Thyroid gland (tissue), 4 donors: Measurements from ENCODE around the gene INHBE. TPM values are rescaled to one million over a fixed set of nuclear protein-coding genes. Genes with fewer than 3 reads are reported as not detected.
A peak's percentile ranks its signal among the peaks of the same experiment; 100 is the strongest.

Source experiments
- DNase-seq, 2 donors: peaks; one replicate each; pipeline ENCODE4 v3.0.0-alpha.2; 2019
- H3K27ac ChIP-seq, 3 donors: fragments of 200-600 bp; sonication (generic); 1 replicate in 2 of 3; 2 replicates in 1 of 3; pipeline ENCODE4 v1.5.1; 2016 to 2019; ENCODE audit warnings: mild to moderate bottlenecking in 1 of 3, moderate library complexity in 1 of 3
- H3K27me3 ChIP-seq: fragments of 200-600 bp; sonication (generic); one replicate; pipeline ENCODE4 v1.5.1; 2019
- H3K36me3 ChIP-seq, 2 donors: fragments of 200-600 bp; sonication (generic); one replicate each; pipeline ENCODE4 v1.5.1; 2016 to 2019
- H3K4me1 ChIP-seq, 2 donors: fragments of 200-600 bp; sonication (generic); one replicate each; pipeline ENCODE4 v1.5.1; 2017 to 2019
- H3K4me3 ChIP-seq, 3 donors: fragments of 200-600 bp; sonication (generic); replicated peaks in 1 of 3; 1 replicate in 2 of 3; 2 replicates in 1 of 3; pipeline ENCODE4 v1.5.1; 2016; ENCODE audit warnings: mild to moderate bottlenecking in 1 of 3
- H3K9me3 ChIP-seq: fragments of 200-600 bp; sonication (generic); one replicate; pipeline ENCODE4 v1.5.1; 2017
- CTCF ChIP-seq, 6 experiments: fragments of 200-600 bp in 3 of 6; fragments of 450-650 bp in 3 of 6; sonication (generic) in 3 of 6; IDR thresholded peaks; one replicate each; pipeline ENCODE4 v1.5.1; 2016 to 2019; ENCODE audit warnings: antibody characterized with exemption in 6 of 6, mild to moderate bottlenecking in 2 of 6, inconsistent platforms in 1 of 6, moderate library complexity in 1 of 6
- POLR2A ChIP-seq, 2 donors: fragments of 450-650 bp; IDR thresholded peaks; one replicate each; pipeline ENCODE4 v1.6.1; 2017; ENCODE audit warnings: antibody characterized with exemption in 2 of 2, mild to moderate bottlenecking in 2 of 2, moderate library complexity in 1 of 2
- WGBS, 2 donors: methylation state at CpG; one replicate each; pipeline ENCODE4 v1.1.5; 2017; 5-methylcytosine and 5-hydroxymethylcytosine counted together
- intact Hi-C: fragments of 100-400 bp; cut with DNase I; formaldehyde crosslinking; loops from one replicate; pipeline ENCODE4 v1.15.1; 2023
- total RNA-seq, 4 donors: library from RNA; depleted of rRNA; stranded (reverse); fragments of >200 nt; gene quantifications; one replicate each; pipeline ENCODE4 v1.2.3, GENCODE V29; 2016

The INHBE gene
- total RNA-seq, 4 donors from 2014 or later: not detected

DNA sequence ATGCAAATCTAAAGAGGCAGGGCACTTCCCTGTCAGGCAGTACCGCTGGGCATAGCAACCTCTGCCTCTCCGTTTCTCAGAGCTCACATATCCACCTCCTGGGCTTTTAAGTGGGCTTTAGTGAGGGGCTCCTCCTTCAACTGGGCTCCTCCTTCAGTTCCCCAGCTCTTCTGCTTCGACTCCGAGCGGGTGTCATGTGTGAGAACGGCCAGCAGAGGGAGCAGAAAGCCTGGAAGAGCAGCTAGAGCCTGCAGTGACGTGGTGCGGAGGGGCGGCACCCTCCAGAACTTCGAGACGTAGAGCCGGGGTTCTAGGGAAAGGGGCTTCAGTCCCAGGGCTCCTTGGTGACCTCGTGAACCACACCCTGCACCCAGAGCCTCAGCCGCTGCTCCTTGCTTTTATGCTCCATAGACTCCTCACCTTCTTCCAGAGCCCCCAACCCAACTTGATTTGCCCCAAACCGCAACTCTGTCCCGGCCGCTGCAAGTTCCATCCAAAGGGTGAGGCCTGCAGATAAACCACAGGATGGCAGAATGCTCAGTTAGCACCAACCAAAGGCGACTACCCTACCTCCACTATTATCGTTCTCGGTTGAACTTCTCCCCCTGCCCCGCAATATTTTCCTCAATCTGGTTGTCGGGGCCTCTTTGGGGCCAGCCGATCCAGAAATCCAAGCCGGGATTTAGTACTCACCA is 4.1 kb downstream of the INHBE start:
- Histone ChIP-seq H3K4me3 (peak overlapping the region; percentile 7 to 82 (median 71)), H3K27me3 (no peaks in the 10 kb centered on the region), H3K27ac (peak overlapping the region; percentile 44 to 59 (median 49)), H3K9me3 (no peaks in the 10 kb centered on the region), H3K4me1 (peaks cover 21 to 23% of the 10 kb centered on the region in 2 donors), H3K36me3 (no peaks in the 10 kb centered on the region)
- TF ChIP-seq CTCF (IDR thresholded peaks at IDR 0.05): peak; percentile 90 to 98 (median 96)
- peak in 1 of 2 donors; percentile 20 for TF ChIP-seq POLR2A (IDR thresholded peaks at IDR 0.05)
- DNase-seq: peak; percentile 91 to 94
- intact Hi-C loops: loop anchor here (5.0 kb wide), 1 partner anchor 163 kb away; no protein-coding TSS in a partner anchor
- WGBS, 2 donors: 1% methylated on average over 23 of the region's 24 CpGs

GRCh38 chr12:57459750-57460467 is 4.8 kb downstream of the INHBE start, which contains the start of gene GLI1:
TSS of gene GLI1 (plus strand) at chr12:57459785. CDS start at chr12:57463692, 3,907 bp downstream.
- peak within 1 kb of the TSS; percentile 44 to 59 (median 49) for H3K27ac ChIP-seq
- intact Hi-C loops: loop anchor here (5.0 kb wide), 1 partner anchor 162 kb away; no protein-coding TSS in a partner anchor
- WGBS, 2 donors: 2% methylated on average over 28 to 30 of the region's 36 CpGs

DNA sequence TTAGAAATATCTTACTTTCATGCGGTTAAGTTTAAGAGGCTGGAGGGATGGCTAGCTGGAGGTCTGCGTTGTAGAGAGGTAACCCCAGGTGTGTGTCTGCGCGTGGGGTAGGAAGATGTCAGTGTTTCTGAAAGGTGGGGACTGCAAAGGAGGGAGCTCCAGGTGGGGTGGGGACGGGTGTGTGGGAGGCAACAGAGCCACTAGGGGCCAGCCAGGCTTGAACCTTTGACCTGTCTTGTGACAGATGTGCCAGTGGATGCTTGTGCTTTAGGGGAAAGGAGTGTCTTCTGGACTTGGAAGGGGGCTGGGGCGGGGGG is 5.3 kb downstream of the INHBE start:
- no peak for DNase-seq
- H3K9me3 ChIP-seq: no peaks in the 10 kb centered on the region
- H3K4me3 ChIP-seq: peak overlapping the region in 1 of 3 donors; percentile 71
- TF ChIP-seq CTCF (IDR thresholded peaks at IDR 0.05) (no peak), POLR2A (IDR thresholded peaks at IDR 0.05) (no peak)
- WGBS, 2 donors: 2 to 16% methylated on average over 5 to 6 of the region's 6 CpGs
- H3K4me1 ChIP-seq: peaks cover 21 to 23% of the 10 kb centered on the region in 2 donors
- H3K27ac ChIP-seq: no peak overlapping the region
- no peaks in the 10 kb centered on the region for H3K27me3 ChIP-seq
- intact Hi-C loops: no loop called here
- H3K36me3 ChIP-seq: no peaks in the 10 kb centered on the region

More at GRCh38 chr12:57459750-57460467, 4.8 kb downstream of the INHBE start, which contains the start of gene GLI1:
- H3K9me3 ChIP-seq: no peaks in the 10 kb centered on the region
- peak within 1 kb of the TSS; percentile 7 to 82 (median 71) for H3K4me3 ChIP-seq
- H3K36me3 ChIP-seq: no peaks in the 10 kb centered on the region
- TF ChIP-seq POLR2A (IDR thresholded peaks at IDR 0.05): no peak
- TF ChIP-seq CTCF (IDR thresholded peaks at IDR 0.05): no peak
- no peaks in the 10 kb centered on the region for H3K27me3 ChIP-seq
- H3K4me1 ChIP-seq: peaks cover 21 to 23% of the 10 kb centered on the region in 2 donors
- DNase-seq: no peak

DNA sequence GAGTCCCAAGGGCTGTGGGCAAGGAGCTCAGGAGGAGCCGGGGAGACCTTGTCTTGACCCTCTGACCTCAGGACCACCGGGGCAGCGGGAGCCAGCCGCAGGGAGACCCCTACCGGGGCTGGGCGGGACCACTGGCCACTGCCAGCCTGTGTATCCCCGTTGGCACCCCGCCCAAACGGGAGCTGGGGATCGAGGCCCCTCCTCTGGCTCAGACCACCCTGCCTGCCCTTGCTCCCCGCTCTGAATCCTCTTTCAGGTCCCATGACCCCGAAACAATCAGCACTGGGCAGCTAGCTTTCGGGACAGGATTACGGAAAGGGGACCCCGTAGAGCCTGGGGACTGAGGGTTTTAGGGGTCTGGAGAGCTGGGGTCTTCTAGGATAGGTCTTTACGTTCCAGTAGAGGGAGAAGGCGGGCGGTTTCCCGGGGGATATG is 5.8 kb downstream of the INHBE start:
- Histone ChIP-seq H3K36me3 (no peaks in the 10 kb centered on the region), H3K4me3 (peak overlapping the region in 1 of 3 donors; percentile 45), H3K9me3 (no peaks in the 10 kb centered on the region), H3K27me3 (no peaks in the 10 kb centered on the region), H3K4me1 (peaks cover 21 to 23% of the 10 kb centered on the region in 2 donors), H3K27ac (peak overlapping the region in 1 of 3 donors; percentile 58)
- no peak for DNase-seq
- TF ChIP-seq POLR2A (IDR thresholded peaks at IDR 0.05) (no peak), CTCF (IDR thresholded peaks at IDR 0.05) (no peak)
- intact Hi-C loops: no loop called here
- 4 to 6% methylated on average over 13 to 18 of the region's 19 CpGs for WGBS, 2 donors
